GM12865 (cell line): ENCODE data around the gene ATG16L2.

ENCODE experiments used
- DNase-seq: peaks from one replicate; pipeline ENCODE4 v3.0.0; 2010; ENCODE audit warnings: low read depth
- H3K4me3 ChIP-seq: 2 replicates; pipeline ENCODE4 v1.5.1; 2011; ENCODE audit warnings: mild to moderate bottlenecking, low read depth, low read length, control low read depth
- CTCF ChIP-seq: IDR thresholded peaks from 2 replicates; pipeline ENCODE4 v1.5.1; 2011; ENCODE audit warnings: low read length, control low read depth, low read depth, inconsistent platforms; ENCODE audit not compliant: insufficient read depth; ENCODE audit errors: missing control alignments

Gene ATG16L2

GRCh38 chr11:72815110-72815618 is 953 bp downstream of the ATG16L2 start:
- no peak for TF ChIP-seq CTCF
- peak overlapping the region; percentile 83 for H3K4me3 ChIP-seq
- no peak for DNase-seq

DNA sequence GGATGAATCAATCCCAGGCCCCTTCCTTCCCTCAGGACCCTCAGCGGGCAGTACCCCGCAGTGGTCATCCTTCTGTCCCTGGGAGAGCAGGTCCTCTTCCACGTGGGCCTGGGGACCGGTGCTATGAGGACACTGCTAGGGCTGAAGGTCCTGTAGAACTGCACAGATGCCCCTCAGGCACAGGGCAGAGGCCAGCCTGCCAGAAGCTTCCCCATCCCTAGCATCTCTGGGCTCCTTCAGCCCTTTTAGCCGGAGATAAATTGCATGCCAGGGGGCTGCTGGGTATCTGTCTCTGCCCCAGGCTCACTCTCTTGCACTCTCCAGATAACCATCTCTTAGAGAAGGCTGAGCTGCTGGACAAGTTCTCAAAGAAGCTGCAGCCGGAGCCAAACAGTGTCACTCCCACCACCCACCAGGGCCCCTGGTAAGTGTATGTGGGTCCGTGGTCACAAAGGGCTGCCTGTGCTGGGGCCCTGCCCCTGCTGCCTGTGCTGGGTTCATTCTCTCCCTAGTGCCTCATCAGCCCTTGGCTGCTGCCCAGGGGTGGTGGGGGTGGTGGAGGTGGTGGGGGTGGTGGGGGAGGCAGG is 2.3 kb downstream of the ATG16L2 start:
- DNase-seq: no peak
- TF ChIP-seq CTCF: no peak
- H3K4me3 ChIP-seq: peak overlapping the region; percentile 83

- no peak for DNase-seq
- H3K4me3 ChIP-seq: no peak overlapping the region
- TF ChIP-seq CTCF: no peak
These were observed 3.8 kb downstream of the ATG16L2 start for GRCh38 chr11:72817966-72818365.

- H3K4me3 ChIP-seq: no peak overlapping the region
- no peak for DNase-seq
- no peak for TF ChIP-seq CTCF
These were observed 4.8 kb downstream of the ATG16L2 start for GRCh38 chr11:72818971-72819370.

DNA sequence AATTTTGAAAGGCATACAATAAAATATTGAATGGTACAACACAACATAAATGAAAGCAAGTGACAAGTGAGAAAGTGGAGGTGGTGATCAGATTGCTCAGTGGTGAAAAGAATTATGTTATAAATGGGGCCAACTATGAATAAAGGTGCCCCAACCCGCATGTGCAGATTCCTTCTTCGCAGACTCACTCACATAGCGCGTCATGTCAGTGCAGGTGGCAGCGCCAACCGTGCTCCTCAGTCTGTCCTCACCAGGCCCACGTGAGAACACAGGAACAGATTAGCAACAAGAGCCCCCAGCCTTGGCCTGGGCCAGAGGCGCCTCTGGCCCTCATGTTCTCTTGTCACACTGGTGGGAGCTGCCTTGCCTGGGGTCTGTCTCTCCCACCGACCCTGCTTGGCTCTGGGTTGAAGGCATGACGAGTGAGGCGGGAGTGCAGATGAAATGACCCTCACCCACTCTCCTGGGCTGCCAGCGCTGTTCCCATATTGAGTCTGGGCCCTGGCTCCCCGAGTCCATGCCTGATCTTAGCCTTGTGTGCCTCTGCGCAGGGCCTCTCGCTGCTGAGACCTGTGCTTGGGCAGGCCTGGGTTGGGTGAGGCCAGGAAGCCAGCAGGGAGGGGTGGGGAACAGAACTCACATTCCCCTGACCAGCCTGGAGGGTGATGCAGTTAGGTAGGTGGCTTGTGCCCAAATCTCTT is 6.4 kb downstream of the ATG16L2 start:
- no peak for DNase-seq
- H3K4me3 ChIP-seq: no peak overlapping the region

DNA sequence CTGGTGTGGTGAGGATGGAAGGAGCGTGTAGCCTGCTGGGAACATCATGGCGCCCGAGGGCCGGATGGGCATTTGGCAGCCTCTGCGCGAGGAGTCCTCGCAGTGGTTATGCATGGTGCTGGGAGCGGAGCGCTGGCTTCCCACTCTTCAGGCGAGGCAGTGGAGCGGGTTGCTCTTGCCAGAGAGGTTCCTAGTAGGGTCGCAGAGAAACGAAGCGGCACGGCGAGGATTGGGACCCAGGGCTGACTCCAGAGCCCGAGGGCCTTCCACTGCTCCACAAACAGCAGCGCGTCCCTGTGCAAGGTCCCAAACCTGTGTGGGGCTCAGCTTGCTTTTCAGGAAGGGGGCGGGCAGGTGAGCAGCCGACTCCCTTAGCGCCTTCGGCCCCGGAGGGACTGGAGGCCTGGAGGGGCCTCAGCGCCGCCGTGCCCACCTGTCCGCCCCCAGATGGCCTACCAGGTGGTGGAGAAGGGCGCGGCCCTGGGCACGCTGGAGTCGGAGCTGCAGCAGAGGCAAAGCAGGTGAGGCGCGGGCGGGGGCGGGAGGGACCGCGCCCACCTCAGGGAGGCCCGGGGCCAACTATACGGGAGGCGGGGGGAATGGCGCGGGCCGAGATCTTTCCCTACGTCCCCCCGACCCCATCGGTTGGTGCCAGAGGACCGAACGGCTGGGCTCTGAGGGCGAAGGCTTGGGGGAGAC is 7.2 kb downstream of the ATG16L2 start:
- DNase-seq: peak; percentile 5
- no peak for TF ChIP-seq CTCF
- H3K4me3 ChIP-seq: no peak overlapping the region

More for the DNA sequence above, 6.4 kb downstream of the ATG16L2 start:
- no peak for TF ChIP-seq CTCF
